ENCODE data around the gene NAGA.

The NAGA gene

GRCh38 chr22:42016111-42016510, 54.5 kb downstream of the NAGA start:
- Histone ChIP-seq H4K20me1 (ENCODE audit: insufficient read depth) (no peaks in the 10 kb centered on the region), H3K4me1 (ENCODE audit: low read depth, poor library complexity, severe bottlenecking) (no peaks in the 10 kb centered on the region), H3K4me2 (no peak overlapping the region), H3K27me3 (ENCODE audit: insufficient read depth, low read depth) (no peaks in the 10 kb centered on the region), H3K27ac (no peak overlapping the region), H3K79me2 (ENCODE audit: insufficient read depth, low read depth) (no peaks in the 10 kb centered on the region), H3K9ac (no peak overlapping the region), H2AFZ (ENCODE audit: low read depth) (no peak overlapping the region), H3K4me3 (IDR thresholded peaks at IDR 0.05; ENCODE audit: insufficient read depth, low read depth, low read length) (no peak overlapping the region), H3K36me3 (ENCODE audit: insufficient read depth) (no peaks in the 10 kb centered on the region)
- no peak for TF ChIP-seq CTCF (conservative IDR thresholded peaks at IDR 0.05; ENCODE audit: low read depth, low read length)

- no peak overlapping the region for H3K4me3 ChIP-seq (IDR thresholded peaks at IDR 0.05; ENCODE audit: insufficient read depth, low read depth, low read length)
- no peaks in the 10 kb centered on the region for H4K20me1 ChIP-seq (ENCODE audit: insufficient read depth)
- no peaks in the 10 kb centered on the region for H3K36me3 ChIP-seq (ENCODE audit: insufficient read depth)
- no peaks in the 10 kb centered on the region for H3K4me1 ChIP-seq (ENCODE audit: low read depth, poor library complexity, severe bottlenecking)
- no peak overlapping the region for H3K9ac ChIP-seq
- H3K4me2 ChIP-seq, result no peak overlapping the region
- no peaks in the 10 kb centered on the region for H3K27me3 ChIP-seq (ENCODE audit: insufficient read depth, low read depth)
- no peak overlapping the region for H3K27ac ChIP-seq
- H3K79me2 ChIP-seq (ENCODE audit: insufficient read depth, low read depth), result no peaks in the 10 kb centered on the region
- H2AFZ ChIP-seq (ENCODE audit: low read depth), result no peak overlapping the region
- TF ChIP-seq CTCF (conservative IDR thresholded peaks at IDR 0.05; ENCODE audit: low read depth, low read length), result no peak
These were observed 57.2 kb downstream of the NAGA start for GRCh38 chr22:42013385-42013784.

GRCh38 chr22:42010778-42011177, 59.8 kb downstream of the NAGA start:
- Histone ChIP-seq H3K79me2 (ENCODE audit: insufficient read depth, low read depth) (no peaks in the 10 kb centered on the region), H3K9ac (no peak overlapping the region), H2AFZ (ENCODE audit: low read depth) (no peak overlapping the region), H3K4me1 (ENCODE audit: low read depth, poor library complexity, severe bottlenecking) (no peaks in the 10 kb centered on the region), H3K4me3 (IDR thresholded peaks at IDR 0.05; ENCODE audit: insufficient read depth, low read depth, low read length) (no peak overlapping the region), H3K27ac (no peak overlapping the region), H3K4me2 (no peak overlapping the region), H4K20me1 (ENCODE audit: insufficient read depth) (no peaks in the 10 kb centered on the region), H3K27me3 (ENCODE audit: insufficient read depth, low read depth) (no peaks in the 10 kb centered on the region), H3K36me3 (ENCODE audit: insufficient read depth) (no peaks in the 10 kb centered on the region)
- TF ChIP-seq CTCF (conservative IDR thresholded peaks at IDR 0.05; ENCODE audit: low read depth, low read length), result no peak
